Measurements from ENCODE around the gene ERC2.

Gene ERC2

GRCh38 chr3:55555873-55556618, 912.2 kb downstream of the ERC2 start:
- no peak for DNase-seq (ENCODE audit: low spot score)

- no peak for DNase-seq (ENCODE audit: low spot score)
These were observed 913.4 kb downstream of the ERC2 start for GRCh38 chr3:55554634-55555425.

GRCh38 chr3:55551644-55552043, 916.6 kb downstream of the ERC2 start:
- no peak for DNase-seq (ENCODE audit: low spot score)

- no peak for DNase-seq (ENCODE audit: low spot score)
These were observed 919.1 kb downstream of the ERC2 start for GRCh38 chr3:55549177-55549576.

GRCh38 chr3:55546866-55547669, 921.2 kb downstream of the ERC2 start:
- DNase-seq (ENCODE audit: low spot score) = no peak

- DNase-seq (ENCODE audit: low spot score) = no peak
These were observed 922.3 kb downstream of the ERC2 start for GRCh38 chr3:55545995-55546394.

GRCh38 chr3:55544219-55544618, 924.0 kb downstream of the ERC2 start:
- no peak for DNase-seq (ENCODE audit: low spot score)

GRCh38 chr3:55543181-55543614, 925.1 kb downstream of the ERC2 start:
- no peak for DNase-seq (ENCODE audit: low spot score)

- no peak for DNase-seq (ENCODE audit: low spot score)
These were observed 926.8 kb downstream of the ERC2 start for GRCh38 chr3:55541456-55541855.

GRCh38 chr3:55541016-55541415, 927.3 kb downstream of the ERC2 start:
- no peak for DNase-seq (ENCODE audit: low spot score)

- no peak for DNase-seq (ENCODE audit: low spot score)
These were observed 927.7 kb downstream of the ERC2 start for GRCh38 chr3:55540579-55540978.

GRCh38 chr3:55538158-55538557, 930.1 kb downstream of the ERC2 start:
- DNase-seq (ENCODE audit: low spot score) = no peak

- no peak for DNase-seq (ENCODE audit: low spot score)
These were observed 930.7 kb downstream of the ERC2 start for GRCh38 chr3:55537563-55537962.

GRCh38 chr3:55537129-55537528, 931.1 kb downstream of the ERC2 start:
- DNase-seq (ENCODE audit: low spot score) = no peak

- no peak for DNase-seq (ENCODE audit: low spot score)
These were observed 933.4 kb downstream of the ERC2 start for GRCh38 chr3:55534876-55535275.

GRCh38 chr3:55532806-55533205, 935.5 kb downstream of the ERC2 start:
- DNase-seq (ENCODE audit: low spot score) = no peak

GRCh38 chr3:55531321-55531720, 936.9 kb downstream of the ERC2 start:
- no peak for DNase-seq (ENCODE audit: low spot score)

- no peak for DNase-seq (ENCODE audit: low spot score)
These were observed 940.9 kb downstream of the ERC2 start for GRCh38 chr3:55527361-55527760.

- no peak for DNase-seq (ENCODE audit: low spot score)
These were observed 941.8 kb downstream of the ERC2 start for GRCh38 chr3:55526332-55527030.

GRCh38 chr3:55525436-55525835, 942.8 kb downstream of the ERC2 start:
- DNase-seq (ENCODE audit: low spot score) = no peak

- DNase-seq (ENCODE audit: low spot score) = no peak
These were observed 943.6 kb downstream of the ERC2 start for GRCh38 chr3:55524565-55525244.
